ENCODE data around the gene ATAD3C.

GRCh38 chr1:1483714-1484113, 34.2 kb downstream of the ATAD3C start:
- TF ChIP-seq CTCF (IDR thresholded peaks at IDR 0.05) (no peak), POLR2A (IDR thresholded peaks at IDR 0.05) (no peak)

Data from esophagus squamous epithelium (tissue), 4 donors.